Keratinocyte (primary cell): Measurements from ENCODE around the gene IPO11.

Experiments used
- CTCF ChIP-seq, 3 experiments: IDR thresholded peaks in 1 of 3; conservative IDR thresholded peaks in 1 of 3; optimal IDR thresholded peaks in 1 of 3; 2 replicates in 2 of 3; 3 replicates in 1 of 3; pipeline versions ENCODE3 to v1.5.1; 2011; ENCODE audit warnings: low read length in 3 of 3, mild to moderate bottlenecking in 3 of 3, moderate library complexity in 2 of 3, control low read depth in 1 of 3, inconsistent platforms in 1 of 3; ENCODE audit not compliant: insufficient read depth in 2 of 3; ENCODE audit errors: extremely low read depth in 1 of 3
- EZH2 ChIP-seq: IDR thresholded peaks from one replicate; pipeline ENCODE4 v1.6.1; 2012; ENCODE audit warnings: inconsistent platforms, mild to moderate bottlenecking, low read length, moderate library complexity

- no peak for TF ChIP-seq EZH2
- no peak for TF ChIP-seq CTCF (optimal IDR thresholded peaks at IDR 0.05 in 1 of 3, IDR thresholded peaks at IDR 0.05 in 1 of 3, conservative IDR thresholded peaks at IDR 0.05 in 1 of 3; ENCODE audit: extremely low read depth in 1 of 3, insufficient read depth in 2 of 3, low read length in 3 of 3)
Observed at GRCh38 chr5:62534461-62535236, 122.1 kb downstream of the IPO11 start.
